HepG2 (cell line): ENCODE measurements around the gene GLT1D1. TPM values are rescaled to one million over a fixed set of nuclear protein-coding genes. Genes with fewer than 3 reads are reported as not detected.

Experiments used
- CBFB ChIP-seq: sonication (generic); formaldehyde crosslinking; IDR thresholded peaks from 2 replicates; pipeline ENCODE4 v1.4.0; 2020; ENCODE audit warnings: missing genetic modification reagents
- GTF2F1 ChIP-seq: fragments of 150-350 bp; IDR thresholded peaks from 2 replicates; pipeline ENCODE4 v1.6.1; 2014; ENCODE audit warnings: low read length
- HDAC2 ChIP-seq: sonication (generic); formaldehyde crosslinking; IDR thresholded peaks from 2 replicates; pipeline ENCODE4 v1.4.0; 2020; ENCODE audit warnings: missing genetic modification reagents
- JARID2 ChIP-seq: sonication (generic); formaldehyde crosslinking; IDR thresholded peaks from 2 replicates; pipeline ENCODE4 v1.8.1; 2023; ENCODE audit warnings: missing genetic modification reagents, inconsistent platforms; ENCODE audit not compliant: insufficient replicate concordance
- KDM5A ChIP-seq: fragments of 200-600 bp; sonication (generic); IDR thresholded peaks from 2 replicates; pipeline ENCODE4 v1.7.0; 2018; ENCODE audit warnings: antibody characterized with exemption, mild to moderate bottlenecking, low read length, borderline replicate concordance
- KDM5B ChIP-seq: sonication (generic); formaldehyde crosslinking; IDR thresholded peaks from 2 replicates; pipeline ENCODE4 v1.4.0; 2020; ENCODE audit warnings: missing genetic modification reagents, mild to moderate bottlenecking, borderline replicate concordance
- KLF13 ChIP-seq: sonication (generic); formaldehyde crosslinking; IDR thresholded peaks from 2 replicates; pipeline ENCODE4 v1.4.0; 2020; ENCODE audit warnings: mild to moderate bottlenecking, missing genetic modification reagents
- KMT2B ChIP-seq: IDR thresholded peaks from 2 replicates; pipeline ENCODE4 v1.6.1; 2016; ENCODE audit warnings: missing genetic modification reagents, missing compliant biosample characterization
- MEIS2 ChIP-seq: sonication (generic); formaldehyde crosslinking; IDR thresholded peaks from 2 replicates; pipeline ENCODE4 v1.9.0; 2021; ENCODE audit warnings: mild to moderate bottlenecking, missing genetic modification reagents
- NFKBIZ ChIP-seq: IDR thresholded peaks from 2 replicates; pipeline ENCODE4 v1.6.1; 2018; ENCODE audit warnings: missing genetic modification reagents, missing compliant biosample characterization
- ONECUT2 ChIP-seq: sonication (generic); formaldehyde crosslinking; IDR thresholded peaks from 2 replicates; pipeline ENCODE4 v1.4.0; 2020; ENCODE audit warnings: missing genetic modification reagents
- SIN3B ChIP-seq: fragments of 150-350 bp; IDR thresholded peaks from 2 replicates; pipeline ENCODE4 v1.6.1; 2014; ENCODE audit warnings: low read length
- SMC3 ChIP-seq: IDR thresholded peaks from 2 replicates; pipeline ENCODE4 v1.6.1; 2011; ENCODE audit warnings: low read length, improper control_type of control experiment
- SOX6 ChIP-seq, 2 experiments: fragments of 450-650 bp in 1 of 2; sonication (generic) in 1 of 2; formaldehyde crosslinking in 1 of 2; IDR thresholded peaks; 2 replicates each; pipeline versions ENCODE4 v1.4.0 to v1.6.1; 2017 to 2020; ENCODE audit warnings: antibody characterized with exemption in 1 of 2, mild to moderate bottlenecking in 1 of 2, missing genetic modification reagents in 1 of 2
- SSRP1 ChIP-seq: IDR thresholded peaks from 2 replicates; pipeline ENCODE4 v1.6.1; 2016; ENCODE audit warnings: control low read depth
- SYNCRIP ChIP-seq: fragments of 200-400 bp; formaldehyde crosslinking; IDR thresholded peaks from 2 replicates; pipeline ENCODE4 v1.6.1; 2018; ENCODE audit warnings: mild to moderate bottlenecking, low read depth, low read length; ENCODE audit not compliant: insufficient read depth
- TBX3 ChIP-seq: fragments of 450-650 bp; IDR thresholded peaks from 2 replicates; pipeline ENCODE4 v1.6.1; 2017; ENCODE audit warnings: antibody characterized with exemption, mild to moderate bottlenecking, inconsistent platforms, borderline replicate concordance
- ZBTB39 ChIP-seq: sonication (generic); formaldehyde crosslinking; IDR thresholded peaks from 2 replicates; pipeline ENCODE4 v1.5.0; 2020; ENCODE audit warnings: missing genetic modification reagents
- ZNF121 ChIP-seq: sonication (generic); formaldehyde crosslinking; IDR thresholded peaks from 2 replicates; pipeline ENCODE4 v1.5.0; 2020; ENCODE audit warnings: mild to moderate bottlenecking, missing genetic modification reagents
- ZNF224 ChIP-seq: sonication (generic); formaldehyde crosslinking; IDR thresholded peaks from 2 replicates; pipeline ENCODE4 v1.5.0; 2020; ENCODE audit warnings: mild to moderate bottlenecking, missing genetic modification reagents
- ZNF263 ChIP-seq: sonication (generic); formaldehyde crosslinking; IDR thresholded peaks from 2 replicates; pipeline ENCODE4 v1.4.0; 2020; ENCODE audit warnings: missing genetic modification reagents
- ZNF562 ChIP-seq: sonication (generic); formaldehyde crosslinking; IDR thresholded peaks from 2 replicates; pipeline ENCODE4 v1.8.0; 2022; ENCODE audit warnings: missing genetic modification reagents, borderline replicate concordance
- ZNF597 ChIP-seq: sonication (generic); formaldehyde crosslinking; IDR thresholded peaks from 2 replicates; pipeline ENCODE4 v1.5.0; 2020; ENCODE audit warnings: missing genetic modification reagents
- ZNF710 ChIP-seq: sonication (generic); formaldehyde crosslinking; IDR thresholded peaks from 2 replicates; pipeline ENCODE4 v1.5.0; 2020; ENCODE audit warnings: mild to moderate bottlenecking, missing genetic modification reagents, borderline replicate concordance
- ZNF850 ChIP-seq: sonication (generic); formaldehyde crosslinking; conservative IDR thresholded peaks from 2 replicates; pipeline ENCODE4 v1.9.0; 2021; ENCODE audit warnings: mild to moderate bottlenecking, missing genetic modification reagents
- ZNF878 ChIP-seq: sonication (generic); formaldehyde crosslinking; IDR thresholded peaks from 2 replicates; pipeline ENCODE4 v1.8.1; 2023; ENCODE audit warnings: mild to moderate bottlenecking, missing genetic modification reagents, moderate library complexity
- ZSCAN9 ChIP-seq: IDR thresholded peaks from 2 replicates; pipeline ENCODE4 v1.6.1; 2016; ENCODE audit warnings: borderline replicate concordance
- polyA plus RNA-seq, 8 experiments: library from polyadenylated mRNA; depleted of rRNA in 3 of 8; stranded (reverse) in 7 of 8; unstranded in 1 of 8; fragments of >200 nt; fragmentation: Illumina TruSeq in 4 of 8; extraction: Trizol in 4 of 8; gene quantifications; 2 replicates each; pipeline versions ENCODE4 v1.2.1 to v1.2.3, GENCODE V29; 2011 to 2016; ENCODE audit warnings: low read depth in 4 of 8, missing spikeins in 1 of 8, mixed read lengths in 1 of 8; ENCODE audit not compliant: insufficient read depth in 1 of 8
- total RNA-seq, 5 experiments: library from RNA; depleted of rRNA; stranded (reverse); fragments of >200 nt; fragmentation: Illumina TruSeq; extraction: Trizol; gene quantifications; 2 replicates each; pipeline ENCODE4 v1.2.3, GENCODE V29; 2016; ENCODE audit warnings: low read depth in 1 of 5

GLT1D1 gene
- total and polyA plus RNA-seq, 2 of the 13 experiments (the other 11 are each of a cell fraction or from before 2014, with no cell fraction given) = 0.09 to 0.17 TPM

GRCh38 chr12:128905003-128905544 is 51.8 kb downstream of the GLT1D1 start (continued):
- TF ChIP-seq ZNF562 = no peak
- TF ChIP-seq ZBTB39 (CRISPR knock-in tag) = 0 out of 2 replicates have a peak, but pooled peaks have one; percentile 35
- peak; percentile 60; the same call in 1 of the 2 replicates for TF ChIP-seq ZNF263 (CRISPR knock-in tag)
- TF ChIP-seq KMT2B (CRISPR knock-in tag) = peak; percentile 33; the same call in 1 of the 2 replicates
- no peak for TF ChIP-seq CBFB (CRISPR knock-in tag)
- TF ChIP-seq KDM5B (CRISPR knock-in tag) = 0 out of 2 replicates have a peak, but pooled peaks have one; percentile 52
- no peak for TF ChIP-seq ZNF597 (CRISPR knock-in tag)
- no peak for TF ChIP-seq KDM5A
- TF ChIP-seq NFKBIZ (CRISPR knock-in tag) = no peak; the same call in 1 of the 2 replicates
- TF ChIP-seq SMC3 = no peak
- TF ChIP-seq JARID2 (CRISPR knock-in tag) = peak; percentile 63
- peak; percentile 55; the same call in 1 of the 2 replicates for TF ChIP-seq ZSCAN9
- TF ChIP-seq SOX6 (IDR thresholded peaks at IDR 0.05) = no peak
- TF ChIP-seq SOX6 (CRISPR knock-in tag; IDR thresholded peaks at IDR 0.05) = peak; percentile 81
- peak; percentile 70; the same call in 1 of the 2 replicates for TF ChIP-seq TBX3
- TF ChIP-seq ZNF121 (CRISPR knock-in tag) = no peak
- TF ChIP-seq GTF2F1 = 0 out of 2 replicates have a peak, but pooled peaks have one; percentile 38
- TF ChIP-seq ZNF878 (CRISPR knock-in tag) = peak; percentile 95
- peak; percentile 80 for TF ChIP-seq HDAC2 (CRISPR knock-in tag)
- no peak for TF ChIP-seq KLF13 (CRISPR knock-in tag)
- TF ChIP-seq ZNF224 = peak; percentile 82
- TF ChIP-seq SIN3B = no peak
- peak; percentile 71; the same call in 1 of the 2 replicates for TF ChIP-seq SSRP1 (CRISPR knock-in tag)
- no peak for TF ChIP-seq ZNF850 (CRISPR knock-in tag)
- TF ChIP-seq SYNCRIP = no peak
- TF ChIP-seq ZNF710 (CRISPR knock-in tag) = no peak
- TF ChIP-seq MEIS2 (CRISPR knock-in tag) = no peak; the same call in 1 of the 2 replicates
- no peak for TF ChIP-seq ONECUT2
